SIG-M5 (cell line): ENCODE data around the gene HSD17B14.

ENCODE experiments used
- DNase-seq: peaks from one replicate; lab custom pipeline; 2025; lab: John Stamatoyannopoulos, UW

Gene HSD17B14

DNA sequence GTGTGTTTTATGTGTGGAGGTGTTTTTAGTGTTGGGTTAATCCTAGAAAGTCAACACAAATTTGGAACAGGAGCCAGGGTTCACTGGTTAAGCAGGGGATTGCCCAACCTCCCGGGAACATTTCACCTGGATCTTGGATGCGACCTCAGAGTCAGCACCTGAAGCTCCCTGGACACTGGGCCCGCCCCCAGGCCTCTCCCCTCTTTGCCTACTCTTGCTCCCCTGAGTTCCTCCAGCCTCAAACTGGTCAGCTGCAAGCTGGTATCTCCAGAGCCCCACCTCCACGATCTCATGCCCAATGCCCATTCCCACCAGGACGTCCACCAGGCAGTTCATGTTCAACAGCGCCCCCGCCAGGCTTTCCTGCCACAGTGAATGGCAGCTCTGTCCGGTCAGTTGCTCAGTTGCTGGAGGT, 9.7 kb downstream of the HSD17B14 start:
- no peak for DNase-seq

DNA sequence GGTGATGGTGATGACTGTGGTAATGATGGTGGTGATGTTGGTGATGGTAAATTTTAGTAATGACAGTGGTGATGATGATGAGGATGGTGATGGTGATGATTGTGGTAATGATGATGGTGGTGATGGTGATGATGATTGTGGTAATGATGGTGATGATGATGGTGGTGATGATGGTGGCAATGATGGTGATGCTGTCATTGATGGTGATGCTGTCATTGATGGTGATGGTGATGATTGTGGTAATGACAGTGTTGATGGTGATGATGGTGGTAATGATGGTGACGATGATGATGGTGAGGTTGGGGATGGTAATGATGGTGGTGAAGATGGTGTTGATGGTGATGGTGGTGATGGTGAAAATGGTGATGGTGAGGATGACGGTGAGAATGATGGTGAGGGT, 13.8 kb downstream of the HSD17B14 start:
- no peak for DNase-seq

DNA sequence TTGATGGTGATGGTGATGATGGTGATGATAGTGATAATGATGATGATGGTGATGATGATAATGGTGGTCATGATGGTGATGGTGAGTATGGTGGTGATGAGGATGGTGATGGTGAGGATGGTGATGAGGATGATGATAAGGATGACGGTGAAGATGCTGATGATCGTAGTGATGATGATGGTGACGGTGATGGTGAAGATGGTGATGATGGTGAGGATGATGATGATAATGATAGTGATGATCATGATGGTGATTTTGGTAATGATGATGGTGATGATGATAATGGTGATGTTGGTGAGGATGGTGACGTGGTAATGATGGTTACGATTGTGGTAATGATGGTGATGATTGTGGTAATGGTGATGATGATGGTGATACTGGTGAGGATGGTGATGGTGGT, 14.7 kb downstream of the HSD17B14 start:
- no peak for DNase-seq

DNA sequence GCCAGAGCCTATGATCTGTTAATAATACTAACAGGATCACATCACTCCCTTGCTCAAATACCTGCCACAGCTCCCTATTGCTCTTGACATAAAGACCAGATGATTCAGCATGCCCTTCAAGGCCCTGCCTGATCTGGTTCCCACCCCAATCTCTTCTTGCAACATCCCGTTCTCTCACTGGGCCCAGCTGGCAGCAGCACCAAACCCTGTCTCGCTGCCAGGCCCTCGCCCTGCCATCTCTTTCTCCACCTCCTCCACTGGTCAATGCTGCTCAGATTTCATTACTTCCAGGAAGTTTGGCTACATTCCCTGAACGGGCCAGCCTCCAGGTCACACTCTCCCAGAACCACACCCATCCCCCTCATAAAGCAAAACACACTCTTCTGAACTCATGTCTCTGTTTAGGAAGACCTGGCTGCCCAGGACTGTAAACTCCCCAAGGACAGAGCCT, 16.9 kb downstream of the HSD17B14 start:
- no peak for DNase-seq

DNA sequence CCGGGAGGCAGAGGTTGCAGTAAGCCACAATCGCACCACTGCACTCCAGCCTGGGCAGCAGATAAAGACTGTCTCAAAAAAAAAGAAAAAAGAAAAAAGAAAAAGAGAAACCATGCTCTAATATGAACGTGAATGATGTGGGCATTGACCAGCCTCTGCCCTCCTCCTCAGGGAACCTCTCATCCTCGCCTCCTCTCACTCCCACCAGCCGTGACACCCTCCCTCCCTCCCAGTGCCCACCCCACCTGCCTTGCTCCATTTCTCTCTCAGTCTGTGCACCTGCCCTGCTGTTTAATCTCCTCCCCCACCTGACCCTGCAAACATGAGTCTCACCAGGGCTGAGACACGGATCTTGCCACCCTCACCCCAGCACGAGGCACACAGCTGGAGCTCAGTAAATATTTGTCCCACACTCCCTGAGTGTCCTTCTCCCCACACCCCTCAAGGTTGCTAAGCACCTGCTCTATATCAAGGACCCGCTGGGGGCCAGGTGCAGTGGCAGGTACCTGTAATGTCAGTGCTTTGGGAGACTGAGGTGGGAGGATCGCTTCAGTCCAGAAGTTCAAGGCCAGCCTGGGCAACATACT, 18.0 kb downstream of the HSD17B14 start:
- no peak for DNase-seq

DNA sequence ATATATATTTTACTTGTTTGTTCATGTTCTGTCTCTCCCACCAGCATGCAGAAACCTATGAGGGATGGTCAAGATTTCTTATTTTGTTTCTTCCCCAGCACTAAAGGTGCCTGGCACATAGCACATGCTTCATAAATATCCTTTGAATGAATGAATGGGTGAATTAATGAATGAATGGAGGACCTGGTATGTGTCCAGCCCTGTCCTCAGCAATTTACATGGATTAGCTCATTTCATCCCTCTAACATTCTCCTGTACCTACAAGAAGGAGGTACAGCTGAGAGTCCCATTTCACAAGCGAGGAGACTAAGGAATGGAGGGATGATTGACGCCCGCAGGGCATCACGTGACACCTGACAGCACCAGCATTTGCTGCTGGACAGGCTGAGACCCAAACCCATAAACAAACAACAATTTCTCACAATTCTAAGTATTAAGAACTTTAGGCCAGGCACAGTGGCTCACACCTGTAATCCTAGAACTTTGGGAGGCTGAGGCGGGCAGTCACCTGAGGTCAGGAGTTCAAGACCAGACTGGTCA, 18.6 kb downstream of the HSD17B14 start:
- no peak for DNase-seq

DNA sequence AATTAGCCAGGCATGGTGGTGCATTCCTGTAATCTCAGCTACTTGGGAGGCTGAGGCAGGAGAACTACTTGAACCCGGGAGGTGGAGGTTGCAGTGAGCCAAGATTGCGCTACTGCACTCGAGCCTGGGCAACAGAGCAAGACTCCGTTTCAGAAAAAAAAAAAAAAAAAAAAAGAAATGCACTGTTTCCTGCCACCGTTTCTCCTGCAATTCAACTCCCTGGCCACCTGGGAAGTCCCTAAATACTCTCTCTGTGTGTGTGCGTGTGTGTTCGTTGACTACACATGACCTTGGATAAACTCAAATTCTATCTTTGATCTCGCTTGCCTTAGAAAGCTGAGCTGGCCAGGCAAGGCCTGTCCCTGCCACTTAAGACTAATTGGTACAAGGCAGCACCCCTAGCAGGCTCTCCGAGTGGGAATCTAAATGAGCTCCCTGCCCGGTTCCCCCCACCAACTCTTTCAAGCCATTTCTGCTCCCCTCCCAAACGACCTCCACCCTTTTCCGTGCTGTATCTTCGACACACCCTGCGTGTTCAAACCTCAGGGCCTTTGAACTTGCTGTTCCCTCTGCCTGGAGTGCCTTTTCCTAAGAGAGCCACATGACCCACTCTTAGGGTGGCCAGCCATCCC, 20.3 kb downstream of the HSD17B14 start:
- DNase-seq = no peak

DNA sequence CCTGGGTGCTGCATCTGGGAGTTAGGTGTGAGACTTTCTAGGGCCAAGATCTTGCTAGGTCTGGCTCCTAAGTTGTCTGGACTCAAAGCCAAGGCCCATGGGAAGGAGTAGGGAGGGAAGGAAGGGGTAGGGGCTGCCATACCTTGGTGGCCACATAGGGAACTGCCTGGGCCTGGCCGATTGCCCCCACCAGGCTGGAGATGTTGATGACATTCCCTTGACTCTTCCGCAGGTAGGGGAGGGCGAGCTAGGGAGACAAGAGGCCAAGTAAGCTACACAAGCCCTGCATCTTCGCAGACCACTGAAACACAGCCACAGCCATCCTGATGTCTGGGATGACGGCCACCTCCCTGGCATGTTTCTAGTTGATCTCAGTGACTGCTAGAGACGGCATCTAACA, 21.4 kb downstream of the HSD17B14 start:
- DNase-seq = no peak

DNA sequence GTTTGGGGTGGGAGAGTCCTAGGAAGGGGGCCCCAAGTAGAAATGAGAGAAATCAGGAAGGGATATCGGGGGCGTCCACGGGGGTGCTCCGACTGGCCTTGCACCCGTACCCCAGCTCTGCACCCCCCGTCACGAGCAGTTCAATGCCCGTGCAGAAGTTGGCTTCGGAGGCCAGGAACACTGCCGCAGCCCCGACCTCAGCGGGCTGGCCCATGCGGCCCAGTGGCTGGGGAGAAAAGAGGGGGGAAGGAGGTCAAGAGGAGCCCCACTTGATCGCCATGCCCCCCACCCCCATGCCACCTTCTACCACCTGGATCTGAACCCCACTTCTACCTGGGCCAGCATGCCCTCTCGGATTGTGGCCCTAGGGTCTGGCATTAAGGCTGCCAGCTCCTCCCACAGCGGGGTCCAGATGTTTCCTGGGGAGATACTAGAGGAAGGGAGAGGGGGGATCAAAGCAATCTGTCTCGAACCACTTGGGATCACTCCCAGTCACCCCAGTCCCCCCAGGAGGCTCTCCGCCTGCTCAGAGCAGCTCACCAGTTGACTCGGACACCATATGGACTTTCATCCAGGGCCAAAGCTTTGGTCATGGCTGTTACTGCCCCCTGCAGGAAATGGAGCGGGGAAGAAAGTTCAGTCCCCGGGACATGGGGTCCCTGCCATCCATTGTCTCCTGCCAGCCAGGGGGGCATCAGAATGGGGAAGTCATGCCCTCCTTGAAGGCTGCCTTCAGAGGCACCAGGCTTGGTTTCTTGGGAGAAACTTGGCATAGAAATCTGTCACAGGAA, 23.0 kb downstream of the HSD17B14 start:
- no peak for DNase-seq

DNA sequence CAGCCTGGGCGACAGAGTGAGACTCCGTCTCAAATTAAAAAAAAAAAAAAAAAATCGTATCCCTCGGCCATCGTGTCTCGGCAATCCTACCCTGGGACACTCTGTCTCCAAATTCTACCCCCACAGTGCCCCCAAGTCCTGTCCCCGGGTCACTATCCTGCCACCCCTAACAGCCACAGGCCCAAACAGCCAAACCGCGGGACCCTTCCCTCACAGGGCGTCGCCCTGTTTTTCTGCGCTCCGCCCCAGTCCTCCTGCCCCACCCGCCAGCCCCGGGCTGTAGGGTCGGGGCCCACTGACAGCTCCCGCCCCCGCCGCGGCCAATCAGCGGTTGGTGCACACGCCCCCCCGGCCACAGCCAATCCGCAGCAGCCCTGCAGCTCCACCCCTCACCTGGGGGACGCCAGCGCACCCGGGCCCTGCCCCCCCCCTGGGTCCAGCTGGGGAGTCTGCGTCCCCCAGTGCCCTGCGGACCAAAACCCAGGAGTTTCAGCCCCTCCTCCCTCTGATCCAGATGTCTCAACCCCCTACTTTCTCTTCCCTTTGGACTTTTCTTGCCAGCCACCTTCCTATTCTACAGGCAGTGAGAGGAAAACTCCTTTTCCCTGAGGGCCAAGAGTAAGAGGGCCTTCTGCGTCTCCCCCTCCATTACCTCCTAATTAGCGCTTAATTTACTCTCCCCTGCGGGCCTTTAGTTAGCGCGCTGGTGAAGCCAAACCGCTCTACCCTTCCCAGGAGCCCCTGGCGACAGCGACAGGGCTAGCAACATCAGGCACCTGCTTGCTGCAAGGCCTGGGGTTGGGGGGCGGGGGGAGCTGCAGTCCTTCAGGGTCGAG, 24.0 kb downstream of the HSD17B14 start:
- DNase-seq = no peak

DNA sequence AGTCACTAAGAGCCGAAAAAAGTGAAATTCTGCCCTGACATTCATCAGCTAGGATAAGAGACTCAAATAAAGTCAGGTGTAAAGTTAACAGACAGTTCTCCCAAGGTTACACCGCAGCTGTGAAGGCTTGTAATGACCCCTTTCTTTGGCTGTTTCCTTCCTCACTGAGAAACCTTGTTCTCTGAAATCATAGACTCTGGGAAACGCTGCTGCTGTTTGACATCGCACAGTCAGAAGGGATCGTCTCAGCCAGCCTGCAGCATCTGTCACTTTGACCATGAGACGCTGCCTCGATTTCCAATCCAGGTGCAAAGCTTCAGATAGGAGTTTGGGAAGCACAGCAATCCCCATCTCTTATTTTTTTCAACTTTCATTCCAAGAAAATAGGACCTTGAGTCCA, 26.1 kb downstream of the HSD17B14 start:
- no peak for DNase-seq

DNA sequence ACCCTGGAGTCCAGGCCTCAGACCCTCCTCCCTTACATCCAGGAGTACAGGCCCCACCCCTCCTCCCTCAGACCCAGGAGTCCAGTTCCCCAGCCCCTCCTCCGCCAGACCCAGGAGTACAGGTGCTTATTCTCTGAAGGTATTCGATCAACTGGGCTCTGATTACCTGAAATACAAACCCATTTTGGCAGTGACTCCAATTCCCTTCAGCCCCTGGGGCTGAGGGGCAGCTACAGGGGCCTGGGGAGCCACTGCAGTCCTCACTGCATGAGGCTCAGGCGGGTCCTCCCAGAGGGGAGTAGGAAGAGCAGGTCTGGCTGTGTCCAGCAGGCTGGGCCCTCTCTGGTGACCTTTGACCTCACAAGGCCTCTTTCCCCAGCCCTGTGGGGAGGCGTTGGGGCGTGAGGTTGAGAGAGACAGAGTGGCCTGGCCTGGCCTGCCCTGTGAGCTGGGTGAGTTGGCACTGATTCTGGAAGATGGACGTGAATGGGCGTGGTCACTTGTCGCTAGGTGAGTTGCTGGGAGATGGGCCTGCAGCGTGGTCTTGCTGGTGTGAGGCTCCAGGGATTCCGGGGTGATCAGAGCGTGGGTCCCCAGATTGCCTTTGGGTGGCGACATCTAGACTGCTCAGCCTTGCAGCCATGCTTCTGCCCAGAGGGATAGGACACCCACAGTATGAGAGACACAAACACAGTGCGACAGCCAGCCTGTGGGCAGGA, 28.5 kb downstream of the HSD17B14 start:
- no peak for DNase-seq

DNA sequence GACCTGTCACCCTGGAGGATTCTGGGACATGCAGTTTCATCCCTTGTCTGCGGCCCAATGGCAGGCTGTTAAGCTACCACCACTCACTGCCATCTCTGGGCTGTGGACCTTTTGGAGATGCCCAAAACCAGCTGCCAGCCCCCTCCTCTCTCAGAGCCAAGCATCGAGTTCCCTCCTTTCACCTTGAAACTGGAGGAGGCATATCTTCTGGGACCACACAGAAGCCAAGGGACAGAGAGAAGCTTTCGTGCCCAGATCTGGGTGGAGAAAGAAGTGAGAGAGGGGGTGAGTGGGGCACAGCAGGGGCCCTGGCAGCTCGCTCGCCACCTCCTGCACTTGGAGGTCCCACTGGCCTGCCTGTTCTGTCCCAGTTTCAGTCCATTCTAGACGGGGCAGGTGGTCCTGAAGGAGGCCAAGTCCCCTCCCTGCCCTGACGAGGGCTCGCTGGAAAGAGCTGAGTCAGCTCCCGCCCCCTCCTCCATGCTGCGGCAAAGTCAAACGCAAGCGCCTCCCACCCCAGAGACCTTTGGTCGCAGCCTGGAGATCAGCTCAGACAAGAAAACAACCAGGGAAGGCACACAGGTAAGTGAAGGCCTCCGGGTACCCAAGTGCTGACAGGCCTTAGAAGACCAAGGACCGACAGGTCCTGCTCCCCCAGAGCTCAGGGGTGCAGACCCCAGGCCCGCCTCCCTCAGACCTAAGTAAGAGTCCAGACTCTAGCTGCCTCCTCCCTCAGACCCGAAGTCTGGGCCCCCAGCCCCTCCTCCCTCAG, 29.3 kb downstream of the HSD17B14 start:
- DNase-seq = no peak

DNA sequence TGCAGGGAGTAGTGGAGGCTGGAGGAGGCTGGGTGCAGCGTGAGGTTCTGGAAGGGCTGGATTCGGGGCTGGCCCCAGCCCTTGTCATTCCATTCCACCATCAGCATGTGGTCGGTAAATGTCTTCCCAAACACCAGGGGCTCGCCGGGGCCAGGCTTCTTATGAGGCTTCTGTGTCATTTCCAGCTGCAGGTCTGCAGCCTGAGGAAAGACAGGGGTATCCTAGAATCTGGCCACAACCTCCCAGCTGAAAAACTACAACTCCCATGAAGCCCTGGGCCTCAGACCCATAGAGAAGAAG, 29.8 kb downstream of the HSD17B14 start:
- DNase-seq = no peak

DNA sequence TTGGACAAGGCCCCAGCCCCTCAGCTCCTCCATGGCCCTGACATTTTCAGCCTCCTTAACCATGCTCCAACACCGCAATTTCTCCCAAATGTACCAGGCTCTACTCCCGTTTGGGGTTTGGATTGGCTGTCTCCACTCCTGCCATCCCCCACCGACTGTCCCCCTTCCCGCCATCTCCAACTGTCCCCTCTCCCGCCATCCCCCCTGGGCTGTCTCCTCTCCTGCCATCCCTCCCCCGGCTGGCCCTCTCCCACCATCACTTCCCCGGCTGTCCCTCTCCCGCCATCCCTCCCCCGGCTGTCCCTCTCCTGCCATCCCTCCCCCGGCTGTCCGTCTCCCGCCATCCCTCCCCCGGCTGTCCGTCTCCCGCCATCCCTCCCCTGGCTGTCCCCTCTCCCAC, 30.8 kb downstream of the HSD17B14 start:
- no peak for DNase-seq

DNA sequence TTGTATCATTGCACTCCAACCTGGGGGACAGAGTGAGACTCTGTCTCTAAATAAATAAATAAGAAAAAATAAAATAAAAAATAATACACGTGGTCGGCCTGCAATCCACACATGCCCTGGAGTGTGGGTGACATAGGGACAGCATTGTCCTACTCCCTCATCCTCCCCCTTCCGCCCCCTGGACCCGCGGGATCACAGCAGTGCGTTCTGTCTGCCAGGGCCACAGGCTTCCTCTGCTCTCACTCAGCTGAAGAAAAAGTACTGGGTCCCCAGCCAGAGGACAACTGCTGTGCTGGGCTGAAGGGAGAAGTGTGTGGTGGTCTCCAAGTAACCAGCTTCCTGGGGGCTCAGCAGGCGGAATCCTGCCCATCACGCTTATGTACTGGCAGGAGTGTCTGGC, 31.8 kb downstream of the HSD17B14 start:
- DNase-seq = no peak

DNA sequence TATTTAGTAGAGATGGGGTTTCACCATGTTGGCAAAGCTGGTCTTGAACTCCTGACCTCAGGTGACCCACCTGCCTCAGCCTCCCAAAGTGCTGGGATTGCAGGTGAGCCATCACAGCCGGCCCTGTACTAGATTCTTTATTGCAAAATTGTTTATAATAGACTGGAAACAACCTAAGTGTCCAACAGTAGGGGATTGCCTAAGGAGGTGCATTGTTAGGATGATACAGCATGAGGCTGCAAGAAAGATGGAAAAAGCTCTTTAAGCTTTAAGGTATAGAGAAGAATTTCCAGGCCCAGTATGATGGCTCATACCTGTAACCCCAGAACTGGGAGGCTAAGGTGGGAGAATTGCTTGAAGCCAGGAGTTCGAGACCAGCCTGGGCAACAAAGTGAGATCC, 33.7 kb downstream of the HSD17B14 start:
- no peak for DNase-seq

DNA sequence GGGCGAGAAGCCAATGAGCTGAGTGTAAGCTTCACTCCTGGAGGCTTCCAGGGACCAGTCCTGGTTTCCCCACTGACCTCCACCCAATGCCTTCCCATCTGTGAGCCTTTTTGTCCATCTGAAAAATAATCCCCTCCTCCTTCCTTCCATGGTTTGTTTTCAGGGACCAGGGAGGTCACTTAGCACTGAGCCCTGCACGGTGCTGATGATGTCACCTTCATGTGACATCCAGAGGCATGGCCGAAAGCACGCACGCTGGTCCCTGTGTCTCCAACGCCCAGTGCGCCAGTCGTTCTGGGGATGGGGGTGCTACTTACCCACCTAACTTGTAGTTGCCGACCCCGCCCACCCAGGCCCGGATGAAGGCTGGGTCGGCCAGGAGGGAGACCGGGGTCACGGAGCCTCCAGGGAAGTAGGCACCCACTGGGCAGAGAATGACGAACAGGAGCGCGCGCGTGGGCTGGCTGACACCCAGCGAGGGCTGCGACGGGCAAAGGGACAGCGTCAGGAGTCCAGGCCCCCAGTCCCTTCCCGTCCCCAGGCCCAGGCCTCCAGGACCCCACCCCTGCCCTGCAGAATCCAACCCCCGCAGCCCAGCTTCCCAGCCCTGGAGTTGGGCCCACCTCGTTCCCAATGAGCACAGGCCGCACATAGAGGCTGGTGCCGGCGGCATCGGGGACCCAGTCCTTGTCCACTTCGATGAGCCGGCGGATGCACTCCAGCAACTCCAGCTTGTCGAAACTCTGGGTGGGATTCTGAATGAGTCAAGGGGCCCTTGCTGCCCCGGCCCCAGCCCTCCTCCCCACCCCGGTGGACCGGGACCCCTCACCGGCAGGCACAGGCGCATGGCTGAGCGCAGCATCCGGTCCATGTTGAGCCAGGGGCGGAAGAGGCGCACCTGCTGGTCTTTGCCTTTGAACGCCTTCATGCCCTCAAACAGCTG, 36.7 kb downstream of the HSD17B14 start:
- DNase-seq = no peak

DNA sequence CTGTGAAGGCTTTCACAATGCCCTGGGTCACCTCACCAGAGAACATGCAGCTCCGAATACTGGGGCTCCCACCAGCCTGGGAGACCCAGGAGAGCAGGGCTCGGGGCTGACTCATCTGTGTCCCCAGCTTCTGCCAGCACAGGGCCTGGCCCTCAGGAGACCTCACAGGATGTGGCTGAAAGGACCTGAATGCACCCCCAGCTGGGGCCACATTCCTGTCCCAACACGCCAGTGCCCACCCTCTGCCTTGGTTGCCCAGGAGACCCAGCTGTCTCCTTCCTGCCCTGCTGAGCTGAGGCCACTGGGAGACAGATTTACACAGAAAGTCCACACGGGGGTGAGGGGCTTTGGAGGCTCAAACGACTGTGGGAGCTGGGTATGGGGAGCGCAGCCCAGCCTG, 37.4 kb downstream of the HSD17B14 start:
- no peak for DNase-seq

DNA sequence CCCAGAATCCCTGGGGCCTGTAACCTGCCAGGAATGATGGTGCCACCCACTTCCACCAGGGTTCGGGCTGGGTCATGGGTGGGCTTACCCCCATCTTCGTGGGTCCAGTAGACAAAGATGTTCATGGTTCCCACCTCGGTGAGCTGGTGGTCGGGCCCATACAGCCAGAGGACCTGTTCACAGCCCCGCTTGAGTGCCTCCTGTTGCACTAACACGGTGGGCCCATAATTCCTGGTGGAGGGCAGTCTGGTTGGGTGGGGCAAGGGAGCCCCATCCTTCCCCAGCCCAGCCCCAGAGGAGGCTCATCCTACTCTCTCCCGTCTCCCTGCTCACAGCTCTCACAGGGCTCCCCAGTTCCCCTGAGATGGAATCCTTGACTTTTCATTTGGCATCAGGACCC, 39.2 kb downstream of the HSD17B14 start:
- DNase-seq = no peak
